HG03565 (cell line): ENCODE measurements around the gene MICAL3.
"Not testable (repeated sequence)": the region's sequence is repeated elsewhere in the genome, so short reads cannot be mapped to it uniquely, and the experiment has no call there.

Experiments
- ATAC-seq: cut with Tn5 transposase; IDR thresholded peaks from one replicate; pipeline ENCODE4 v1.9.1; 2021; ENCODE audit warnings: mild to moderate bottlenecking, moderate library complexity; ENCODE audit not compliant: unreplicated experiment

MICAL3 gene

GRCh38 chr22:18024276-18024939 is at the start of gene MICAL3:
MICAL3 (minus strand) TSS chr22:18024561; CDS start chr22:17906812, 117,749 bp downstream.
- ATAC-seq = no peak

DNA sequence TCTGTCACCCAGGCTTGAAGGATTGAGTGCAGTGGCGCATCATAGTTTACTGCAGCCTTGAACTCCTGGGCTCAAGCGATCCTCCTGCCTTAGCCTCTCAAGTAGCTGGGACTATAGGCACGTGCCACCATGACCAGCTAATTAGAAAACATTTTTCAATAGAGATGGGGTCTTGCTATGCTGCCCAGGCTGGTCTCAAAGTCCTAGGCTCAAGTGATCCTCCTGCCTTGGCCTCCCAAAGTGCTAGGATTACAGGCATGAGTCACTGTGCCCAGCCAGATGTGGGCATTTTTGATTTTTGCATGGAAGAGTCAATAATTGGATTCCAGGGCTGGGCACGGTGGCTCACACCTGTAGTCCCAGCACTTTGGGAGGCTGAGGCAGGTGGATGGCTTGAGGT is 49.6 kb upstream of the MICAL3 start:
- ATAC-seq = not testable (repeated sequence)

DNA sequence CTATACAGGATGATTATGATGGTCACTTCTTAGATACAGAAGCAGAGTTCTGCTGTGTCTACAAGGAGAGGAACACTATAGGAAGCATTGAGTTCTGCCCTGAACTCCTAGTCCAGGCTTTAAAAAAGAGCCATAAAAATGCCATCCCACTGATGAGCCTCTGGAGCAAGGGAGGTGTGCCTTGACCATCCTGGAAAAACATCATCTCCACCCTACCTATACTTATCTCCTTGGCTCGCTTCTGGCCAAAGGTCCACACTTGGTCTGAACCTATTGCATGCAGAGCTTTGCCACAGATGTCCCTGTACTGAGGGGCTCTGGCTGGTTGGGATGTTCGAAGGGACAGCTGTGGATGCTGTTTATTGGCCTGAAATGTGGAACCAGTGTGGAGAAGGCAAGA is 49.1 kb upstream of the MICAL3 start:
- ATAC-seq = no peak

DNA sequence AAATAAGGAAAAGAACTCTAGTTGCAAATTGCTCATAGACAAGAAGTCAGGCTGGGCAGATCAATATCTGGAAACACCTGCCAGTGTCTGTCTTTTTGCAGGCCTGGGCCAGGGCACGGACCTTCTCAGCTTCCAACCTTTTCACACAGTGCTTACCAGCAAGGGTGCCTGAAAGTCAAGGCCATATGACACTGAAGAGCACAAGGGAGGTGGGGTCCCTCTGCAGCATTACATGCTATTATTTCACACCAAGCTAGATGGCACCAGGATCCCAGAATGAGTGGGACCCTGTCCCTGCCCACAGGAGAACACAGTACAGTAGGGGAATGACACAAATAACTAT is 47.6 kb upstream of the MICAL3 start:
- ATAC-seq = no peak

DNA sequence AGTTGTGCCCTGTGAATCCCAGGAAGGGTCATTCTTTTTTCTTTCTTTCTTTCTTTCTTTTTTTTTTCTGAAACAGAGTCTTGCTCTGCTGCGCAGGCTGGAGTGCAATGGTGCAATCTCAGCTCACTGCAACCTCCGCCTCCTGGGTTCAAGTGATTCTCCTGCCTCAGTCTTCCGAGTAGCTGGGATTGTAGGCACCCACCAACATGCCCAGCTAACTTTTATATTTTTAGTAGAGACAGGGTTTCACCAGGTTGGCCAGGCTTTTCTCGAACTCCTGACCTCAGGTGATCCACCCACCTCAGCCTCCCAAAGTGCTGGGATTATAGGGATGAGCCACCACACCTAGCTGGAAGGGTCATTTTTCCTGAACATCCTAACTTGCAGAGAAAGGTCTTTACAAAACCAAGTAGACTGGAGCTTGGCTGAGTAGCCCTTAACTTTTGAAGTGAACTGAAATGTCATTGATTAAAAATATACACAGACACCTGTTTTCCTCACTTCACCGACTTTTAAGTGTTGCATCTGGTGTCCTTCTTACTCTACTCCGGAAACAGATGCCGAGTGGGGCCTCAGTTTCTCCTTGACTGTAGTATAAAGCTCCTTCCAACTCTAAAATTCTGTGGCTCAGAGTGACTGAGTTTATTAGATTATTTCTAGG is 47.1 kb upstream of the MICAL3 start:
- not testable (repeated sequence) for ATAC-seq

GRCh38 chr22:18070556-18071306 is 46.4 kb upstream of the MICAL3 start:
- ATAC-seq = no peak

DNA sequence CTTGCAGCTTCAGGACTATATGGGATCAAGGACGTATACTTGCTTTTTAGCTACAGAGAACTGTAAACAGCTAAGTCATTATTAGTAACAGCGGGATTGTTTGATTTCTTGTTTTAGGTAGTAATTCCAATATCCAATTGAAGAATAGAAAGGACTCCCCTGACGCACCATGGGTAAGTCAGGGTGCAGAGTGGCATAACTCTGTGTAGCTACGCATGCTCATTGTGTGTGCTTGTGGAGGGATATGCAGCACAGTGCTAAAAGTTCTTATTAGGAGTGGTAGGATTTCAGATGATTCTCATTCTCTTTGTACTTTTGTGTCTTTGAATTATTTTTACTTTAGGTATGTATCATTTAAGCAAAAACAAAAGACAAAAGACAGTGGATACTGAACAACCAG is 45.7 kb upstream of the MICAL3 start:
- ATAC-seq = no peak

- no peak for ATAC-seq
Measured at GRCh38 chr22:18069041-18069440, 44.7 kb upstream of the MICAL3 start.

DNA sequence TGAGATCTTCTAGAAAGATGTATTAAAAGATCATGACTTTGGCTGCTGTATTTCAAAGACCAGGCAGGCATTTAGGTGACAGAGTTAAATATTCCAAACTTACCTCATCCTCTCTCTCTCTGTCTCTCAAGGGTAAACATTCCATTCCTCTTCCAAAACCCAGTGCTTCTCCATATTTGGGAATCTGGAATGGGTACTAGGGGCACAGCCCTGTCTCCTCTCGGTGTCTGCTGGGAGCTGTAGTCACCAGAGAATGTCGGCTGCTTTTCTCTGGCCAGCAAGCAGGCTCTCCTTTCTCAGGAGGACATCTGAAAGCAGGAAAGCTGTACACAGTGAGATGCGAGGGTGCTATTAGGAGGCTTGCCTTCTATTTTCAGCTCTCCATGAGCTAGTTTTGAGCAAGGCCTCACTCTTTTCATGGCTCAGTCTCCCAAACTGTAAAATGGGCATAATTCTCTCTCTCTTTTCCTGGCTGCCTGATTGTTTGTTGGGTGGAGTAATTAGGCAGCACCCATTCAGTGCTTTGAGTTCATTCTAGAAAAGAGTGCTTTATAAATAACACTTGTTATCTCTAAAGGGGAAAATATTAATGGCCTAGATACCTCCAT is 44.1 kb upstream of the MICAL3 start:
- no peak for ATAC-seq

DNA sequence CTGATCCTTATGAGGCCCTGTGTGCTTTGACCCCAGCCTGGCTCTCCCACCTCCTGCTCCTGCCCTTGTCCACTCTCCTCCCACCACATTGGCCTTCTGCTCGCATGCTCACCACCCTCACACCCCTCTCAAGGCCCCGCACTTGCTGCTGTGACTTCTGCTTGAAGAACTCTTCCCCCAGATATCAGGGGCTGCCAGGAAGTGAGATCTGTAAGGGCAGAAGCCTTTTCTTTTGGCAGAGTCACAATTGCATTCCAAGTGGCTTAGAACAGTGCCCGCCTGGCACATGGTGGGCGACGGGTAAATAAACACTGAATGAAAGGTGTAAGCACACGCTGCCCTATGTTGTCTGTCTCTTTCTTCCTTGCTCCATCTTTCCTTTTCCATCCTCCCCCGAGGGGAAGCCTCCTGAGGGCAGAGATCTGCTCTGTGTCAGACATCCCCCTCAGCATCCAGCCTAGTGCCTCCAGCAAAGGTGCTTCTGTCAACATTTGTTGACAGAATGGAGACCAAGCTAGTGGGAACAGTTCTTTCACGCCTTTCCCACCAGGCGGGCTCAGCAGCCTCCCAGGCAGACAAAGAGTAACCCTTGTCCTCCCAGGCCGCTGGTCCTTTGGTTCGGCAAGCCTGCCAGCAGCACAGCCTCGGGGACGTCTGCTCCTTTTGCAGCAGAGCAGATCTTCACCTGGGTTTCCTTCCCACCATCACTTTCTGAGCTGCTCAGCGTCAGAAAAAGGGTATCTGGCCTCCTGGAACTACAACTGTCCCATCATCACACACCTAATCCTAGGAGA is 43.4 kb upstream of the MICAL3 start:
- ATAC-seq = no peak

DNA sequence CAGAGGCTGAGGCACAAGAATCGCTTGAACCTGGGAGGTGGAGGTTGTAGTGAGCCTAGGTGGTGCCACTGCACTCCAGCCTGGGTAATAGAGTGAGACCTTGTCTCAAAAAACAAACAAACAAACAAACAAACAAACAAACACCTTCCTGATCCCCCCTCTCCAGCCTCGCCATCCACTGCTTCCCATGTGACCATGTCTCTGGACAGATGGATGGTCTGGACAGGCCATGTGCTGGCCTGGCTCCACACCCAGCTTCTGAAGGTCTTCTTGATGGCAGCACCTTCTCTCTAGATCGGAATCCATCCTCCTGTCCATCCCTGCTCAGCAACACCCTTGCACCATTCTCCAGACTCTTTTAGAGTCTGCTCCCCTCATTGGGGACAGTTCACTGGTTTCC is 42.8 kb upstream of the MICAL3 start:
- ATAC-seq = no peak

- no peak for ATAC-seq
Measured at GRCh38 chr22:18066181-18066859, 42.0 kb upstream of the MICAL3 start.

GRCh38 chr22:18065256-18065655 is 40.9 kb upstream of the MICAL3 start:
- no peak for ATAC-seq

- ATAC-seq = no peak
Measured at GRCh38 chr22:18064636-18065035, 40.3 kb upstream of the MICAL3 start.

- ATAC-seq = not testable (repeated sequence)
Measured at GRCh38 chr22:18063715-18064114, 39.4 kb upstream of the MICAL3 start.

- no peak for ATAC-seq
Measured at GRCh38 chr22:18063306-18063705, 38.9 kb upstream of the MICAL3 start.

GRCh38 chr22:18062421-18062820 is 38.1 kb upstream of the MICAL3 start:
- ATAC-seq = no peak

GRCh38 chr22:18060646-18061620 is 36.6 kb upstream of the MICAL3 start:
- ATAC-seq = no peak

DNA sequence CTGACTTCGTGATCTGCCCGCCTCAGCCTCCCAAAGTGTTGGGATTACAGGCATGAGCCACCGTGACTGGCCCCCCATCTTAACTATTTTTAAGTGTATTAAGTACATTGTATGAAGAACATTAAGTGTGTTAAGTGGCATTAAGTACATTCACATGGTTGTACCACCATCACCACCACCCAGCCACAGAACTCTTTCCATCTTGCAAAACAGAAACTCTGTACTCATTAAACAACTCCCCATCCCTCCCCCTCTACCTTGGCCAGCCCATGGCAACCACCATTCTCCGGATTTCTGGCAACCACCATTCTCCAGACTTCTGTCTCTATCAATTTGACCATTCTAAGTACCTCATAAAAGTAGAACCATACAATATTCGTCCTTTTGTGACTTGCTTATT is 35.6 kb upstream of the MICAL3 start:
- ATAC-seq = no peak
